ENCODE results near the gene LCA5. TPM values are rescaled to one million over a fixed set of nuclear protein-coding genes. Genes with fewer than 3 reads are reported as not detected.

The LCA5 gene
- total RNA-seq, 6 donors from 2014 or later: 2.9 to 16.6 (median 5.1) TPM

DNA sequence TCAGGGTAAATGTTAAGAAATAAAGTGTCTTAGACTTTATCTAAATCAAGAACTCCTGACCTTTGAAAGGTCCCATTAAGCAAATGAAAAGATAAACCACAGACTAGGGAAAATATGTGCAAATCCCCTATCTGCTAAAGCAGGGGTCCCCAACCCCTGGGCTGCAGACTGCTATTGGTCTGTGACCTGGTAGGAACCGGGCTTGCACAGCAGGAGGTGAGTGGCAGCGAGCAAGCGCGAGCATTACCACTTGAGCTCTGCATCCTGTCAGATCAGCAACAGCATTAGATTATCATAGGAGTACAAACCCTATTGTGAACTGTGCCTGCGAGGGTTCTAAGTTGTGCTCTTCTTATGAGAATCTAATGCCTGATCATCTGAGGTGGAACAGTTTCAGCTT lies 42.4 kb downstream of the LCA5 start:
- ATAC-seq (ENCODE audit: low FRiP score in 2 of 2): no peak
- 92 to 93% methylated on average over 5 of the region's 5 CpGs for WGBS, 2 donors
- no peaks in the 10 kb centered on the region for H3K9me3 ChIP-seq
- no peak for DNase-seq
- H3K4me1 ChIP-seq: no peaks in the 10 kb centered on the region
- H3K36me3 ChIP-seq: peaks cover 0 to 9% (median 0%) of the 10 kb centered on the region in 4 donors
- no peaks in the 10 kb centered on the region for H3K27me3 ChIP-seq
- H3K4me3 ChIP-seq: no peak overlapping the region
- no peak overlapping the region for H3K27ac ChIP-seq
- TF ChIP-seq POLR2A (IDR thresholded peaks at IDR 0.05) (no peak), EP300 (IDR thresholded peaks at IDR 0.05) (no peak), POLR2AphosphoS5 (IDR thresholded peaks at IDR 0.05) (no peak)
- TF ChIP-seq, protein P1, sequence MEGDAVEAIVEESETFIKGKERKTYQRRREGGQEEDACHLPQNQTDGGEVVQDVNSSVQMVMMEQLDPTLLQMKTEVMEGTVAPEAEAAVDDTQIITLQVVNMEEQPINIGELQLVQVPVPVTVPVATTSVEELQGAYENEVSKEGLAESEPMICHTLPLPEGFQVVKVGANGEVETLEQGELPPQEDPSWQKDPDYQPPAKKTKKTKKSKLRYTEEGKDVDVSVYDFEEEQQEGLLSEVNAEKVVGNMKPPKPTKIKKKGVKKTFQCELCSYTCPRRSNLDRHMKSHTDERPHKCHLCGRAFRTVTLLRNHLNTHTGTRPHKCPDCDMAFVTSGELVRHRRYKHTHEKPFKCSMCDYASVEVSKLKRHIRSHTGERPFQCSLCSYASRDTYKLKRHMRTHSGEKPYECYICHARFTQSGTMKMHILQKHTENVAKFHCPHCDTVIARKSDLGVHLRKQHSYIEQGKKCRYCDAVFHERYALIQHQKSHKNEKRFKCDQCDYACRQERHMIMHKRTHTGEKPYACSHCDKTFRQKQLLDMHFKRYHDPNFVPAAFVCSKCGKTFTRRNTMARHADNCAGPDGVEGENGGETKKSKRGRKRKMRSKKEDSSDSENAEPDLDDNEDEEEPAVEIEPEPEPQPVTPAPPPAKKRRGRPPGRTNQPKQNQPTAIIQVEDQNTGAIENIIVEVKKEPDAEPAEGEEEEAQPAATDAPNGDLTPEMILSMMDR (IDR thresholded peaks at IDR 0.05): no peak

DNA sequence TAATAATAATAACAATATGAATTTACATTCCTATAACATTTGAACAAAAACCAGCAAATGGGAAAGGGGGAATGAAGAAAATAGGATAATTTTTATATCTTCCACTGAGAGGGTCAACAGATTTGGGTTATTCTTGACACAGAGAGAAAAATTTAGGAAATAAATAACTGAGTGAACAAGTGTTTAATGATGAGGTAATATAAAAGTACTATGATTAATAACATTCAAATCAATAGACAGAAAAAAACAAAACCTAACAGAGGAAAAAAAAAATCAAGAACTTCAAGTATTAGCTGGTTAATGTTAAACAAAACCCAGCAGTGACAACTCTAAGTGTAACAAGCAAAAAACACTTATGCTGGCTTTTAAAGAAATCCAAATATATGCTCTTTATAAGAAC lies 66.5 kb downstream of the LCA5 start:
- TF ChIP-seq POLR2A (IDR thresholded peaks at IDR 0.05) (no peak), EP300 (IDR thresholded peaks at IDR 0.05) (no peak), POLR2AphosphoS5 (IDR thresholded peaks at IDR 0.05) (no peak)
- TF ChIP-seq, protein P1 (IDR thresholded peaks at IDR 0.05): no peak
- H3K27me3 ChIP-seq: no peaks in the 10 kb centered on the region
- no peaks in the 10 kb centered on the region for H3K9me3 ChIP-seq
- DNase-seq (no peak), ATAC-seq (ENCODE audit: low FRiP score in 2 of 2) (no peak)
- no peak overlapping the region for H3K27ac ChIP-seq
- H3K4me3 ChIP-seq: no peak overlapping the region
- peaks cover 0 to 5% (median 2%) of the 10 kb centered on the region in 4 donors for H3K4me1 ChIP-seq
- H3K36me3 ChIP-seq: no peaks in the 10 kb centered on the region

DNA sequence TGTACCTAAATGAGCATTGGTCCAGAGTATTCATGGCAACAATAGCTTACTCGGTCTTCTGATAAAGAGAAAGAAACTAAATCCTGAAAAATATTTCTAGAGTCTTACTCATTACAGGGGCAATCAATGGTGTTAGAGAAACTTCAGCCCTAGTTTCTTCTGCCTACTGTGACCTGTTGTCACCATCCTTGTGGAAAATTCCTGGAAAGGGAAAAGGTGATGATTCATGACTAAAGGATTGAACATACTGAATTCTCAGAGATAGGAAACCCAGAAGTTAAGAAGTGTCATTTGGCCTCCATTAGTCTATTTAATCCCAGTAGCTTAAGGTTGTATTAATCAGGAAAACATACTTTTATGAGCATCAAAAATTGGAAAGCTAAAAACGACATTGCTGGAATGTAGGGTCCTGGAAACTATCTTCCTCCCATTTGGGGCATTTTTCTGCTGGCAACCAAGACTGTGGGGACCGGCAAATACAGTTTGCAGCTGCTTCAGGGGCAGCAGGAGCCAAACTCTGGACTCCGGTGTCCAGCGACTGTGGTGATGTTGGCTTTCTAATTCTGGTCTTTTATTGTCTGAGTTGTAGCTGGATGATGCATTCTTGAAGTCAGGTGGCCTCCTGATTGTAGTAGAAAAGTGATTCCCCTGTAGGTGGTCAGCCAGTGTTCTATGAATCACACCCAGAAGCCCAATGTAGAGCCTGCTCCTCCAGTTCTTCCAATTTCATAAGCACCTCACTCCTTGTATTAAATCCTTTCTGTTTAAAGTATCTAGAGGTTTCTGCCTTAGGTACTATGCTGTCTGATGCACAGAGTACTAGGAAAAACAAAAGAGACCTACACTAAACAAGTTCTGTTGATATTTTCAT lies 67.6 kb downstream of the LCA5 start:
- DNase-seq: no peak
- TF ChIP-seq POLR2A (IDR thresholded peaks at IDR 0.05) (no peak), POLR2AphosphoS5 (IDR thresholded peaks at IDR 0.05) (no peak), EP300 (IDR thresholded peaks at IDR 0.05) (no peak)
- TF ChIP-seq, protein P1 (IDR thresholded peaks at IDR 0.05): no peak
- no peak for ATAC-seq (ENCODE audit: low FRiP score in 2 of 2)
- Histone ChIP-seq H3K27ac (no peak overlapping the region), H3K27me3 (no peaks in the 10 kb centered on the region), H3K4me1 (peaks cover 0 to 5% (median 2%) of the 10 kb centered on the region in 4 donors), H3K36me3 (no peaks in the 10 kb centered on the region), H3K9me3 (no peaks in the 10 kb centered on the region), H3K4me3 (no peak overlapping the region)
- 80 to 90% methylated on average over 5 of the region's 5 CpGs for WGBS, 2 donors

DNA sequence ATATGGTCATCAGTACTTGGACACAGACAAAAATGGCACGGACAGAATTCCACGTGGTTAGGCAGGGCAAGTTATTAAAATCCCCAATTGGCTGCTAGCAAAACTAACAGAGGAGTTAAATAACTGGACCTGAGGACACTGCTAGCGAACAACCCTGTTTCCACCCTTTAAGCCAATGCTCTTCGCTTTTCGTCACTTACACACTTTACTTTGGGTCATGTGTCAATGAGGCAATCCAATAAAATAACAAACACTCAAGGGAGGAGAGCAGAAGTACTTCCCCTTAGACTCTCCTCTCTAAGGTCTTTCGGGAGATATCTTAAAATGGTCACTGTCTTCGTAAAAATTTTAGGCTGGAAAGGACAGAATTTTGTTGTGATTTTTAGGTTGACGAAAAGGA lies 68.6 kb downstream of the LCA5 start:
- no peak for DNase-seq
- 65 to 69% methylated on average over 8 of the region's 8 CpGs for WGBS, 2 donors
- Histone ChIP-seq H3K27me3 (no peaks in the 10 kb centered on the region), H3K4me3 (no peak overlapping the region), H3K9me3 (no peaks in the 10 kb centered on the region), H3K27ac (no peak overlapping the region), H3K4me1 (peaks cover 0 to 5% (median 4%) of the 10 kb centered on the region in 4 donors), H3K36me3 (no peaks in the 10 kb centered on the region)
- TF ChIP-seq EP300 (IDR thresholded peaks at IDR 0.05) (no peak), POLR2AphosphoS5 (IDR thresholded peaks at IDR 0.05) (no peak), POLR2A (IDR thresholded peaks at IDR 0.05) (no peak)
- TF ChIP-seq, protein P1 (IDR thresholded peaks at IDR 0.05): no peak
- peak; percentile 5 to 46 for ATAC-seq (ENCODE audit: low FRiP score in 2 of 2)
